HG03135 (cell line): ENCODE measurements around the gene PCK2.

Experiments used
- ATAC-seq: cut with Tn5 transposase; IDR thresholded peaks from one replicate; pipeline ENCODE4 v1.9.1; 2021; ENCODE audit warnings: mild to moderate bottlenecking, moderate library complexity; ENCODE audit not compliant: unreplicated experiment

Gene PCK2

DNA sequence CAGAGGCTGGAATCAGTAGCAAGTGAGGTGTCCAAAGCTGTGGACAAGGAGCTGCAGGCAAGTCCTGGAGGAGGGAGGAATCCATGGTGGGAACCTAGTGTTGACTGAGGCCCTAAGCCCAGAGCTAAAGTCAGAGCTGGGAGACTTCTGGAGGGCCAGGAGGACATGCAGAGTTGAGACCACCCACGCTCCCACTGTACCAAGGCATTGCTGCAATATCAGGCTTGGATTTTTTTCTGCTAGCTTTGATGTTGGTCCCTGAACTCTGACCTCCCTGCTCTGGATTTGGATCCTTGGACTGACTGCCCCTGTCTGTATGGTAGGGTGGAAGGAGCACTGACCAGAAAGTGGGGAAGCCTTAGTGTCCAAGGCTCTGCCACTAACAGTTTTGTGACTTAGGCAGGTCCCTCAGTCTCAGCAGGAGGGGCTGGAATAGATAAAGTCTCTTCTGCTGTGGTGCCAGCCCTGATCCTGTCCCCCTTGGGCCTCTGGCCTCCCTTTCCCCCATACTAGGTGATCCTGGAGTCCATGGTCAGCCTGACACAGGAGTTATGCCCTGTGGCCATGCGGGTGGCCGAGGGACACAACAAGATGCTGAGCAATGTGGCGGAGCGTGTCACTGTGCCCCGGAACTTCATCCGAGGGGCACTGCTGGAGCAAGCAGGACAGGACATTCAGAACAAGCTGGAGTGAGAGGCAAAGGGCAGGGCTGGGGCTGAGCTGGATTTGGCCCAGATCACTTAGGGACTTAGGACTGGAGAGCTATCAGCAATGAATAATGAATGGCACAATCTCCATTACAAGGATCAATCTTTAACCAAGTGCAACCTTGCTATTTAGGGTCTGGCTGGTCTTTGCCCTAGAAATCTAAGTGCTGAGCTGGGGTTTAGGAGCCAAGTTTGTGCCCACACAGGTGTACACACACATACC lies 32.9 kb upstream of the PCK2 start:
- no peak for ATAC-seq

DNA sequence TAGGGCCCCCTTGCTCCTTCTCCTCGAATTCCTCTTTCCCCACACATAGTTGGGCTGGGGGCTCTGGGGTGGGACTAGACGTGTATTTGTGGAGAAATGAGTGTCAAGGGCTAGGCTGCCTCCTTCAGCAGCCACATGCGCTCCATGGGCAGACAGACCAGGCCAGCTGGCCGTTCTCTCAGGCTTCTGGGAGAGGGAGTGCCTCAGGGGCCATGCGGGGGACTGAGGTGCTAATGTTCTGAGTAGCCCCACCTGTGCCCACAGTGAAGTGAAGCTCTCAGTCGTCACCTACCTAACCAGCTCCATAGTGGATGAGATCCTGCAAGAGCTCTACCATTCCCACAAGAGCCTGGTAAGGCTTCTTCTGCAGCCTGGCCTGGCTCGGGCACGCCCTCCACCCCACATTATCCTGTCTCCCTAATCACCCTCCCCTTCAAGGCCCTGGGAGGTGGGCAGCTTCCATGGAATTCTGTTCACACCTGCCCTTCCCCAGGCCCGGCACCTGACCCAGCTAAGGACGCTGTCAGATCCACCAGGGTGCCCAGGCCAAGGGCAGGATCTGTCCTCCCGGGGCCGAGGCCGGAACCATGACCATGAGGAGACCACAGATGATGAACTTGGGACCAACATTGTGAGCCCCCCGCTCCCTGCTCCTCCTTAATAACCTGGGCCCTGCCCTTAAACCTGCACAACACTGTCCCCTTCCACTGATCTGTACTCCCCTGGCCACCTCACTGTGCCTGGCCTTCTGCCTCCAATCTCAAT lies 31.7 kb upstream of the PCK2 start:
- no peak for ATAC-seq

GRCh38 chr14:24063263-24063836 lies 30.8 kb upstream of the PCK2 start:
- ATAC-seq = no peak

GRCh38 chr14:24064091-24064795 lies 29.9 kb upstream of the PCK2 start:
- ATAC-seq = no peak

GRCh38 chr14:24064856-24065255 lies 29.3 kb upstream of the PCK2 start:
- no peak for ATAC-seq

DNA sequence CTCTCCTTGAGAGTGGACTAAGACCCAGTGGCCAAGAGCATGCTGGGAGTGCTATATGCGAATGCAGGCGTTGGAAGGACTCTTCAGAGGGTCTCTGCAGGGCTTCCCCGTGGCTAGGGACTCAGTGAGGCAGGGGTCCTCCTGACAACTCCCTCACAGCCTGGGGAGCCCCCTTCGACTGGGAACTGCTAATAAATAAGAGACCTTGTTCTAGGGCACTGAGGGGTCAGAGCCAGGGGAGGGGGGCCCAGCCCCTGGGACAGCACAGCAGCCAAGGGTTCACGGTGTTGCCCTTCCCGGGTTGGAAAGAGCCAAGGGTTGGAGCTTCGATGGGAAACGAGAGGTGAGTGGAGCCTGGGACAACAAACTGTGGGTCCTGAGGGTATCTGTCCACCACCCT lies 28.7 kb upstream of the PCK2 start:
- ATAC-seq = no peak

GRCh38 chr14:24066496-24067132 lies 27.5 kb upstream of the PCK2 start:
- no peak for ATAC-seq

- ATAC-seq = no peak
Measured at GRCh38 chr14:24067133-24068082, 26.7 kb upstream of the PCK2 start.

- no peak for ATAC-seq
Measured at GRCh38 chr14:24068711-24069410, 25.2 kb upstream of the PCK2 start.

GRCh38 chr14:24069411-24069735 lies 24.7 kb upstream of the PCK2 start:
- ATAC-seq = no peak

GRCh38 chr14:24070285-24071143 lies 23.6 kb upstream of the PCK2 start:
- ATAC-seq = no peak

DNA sequence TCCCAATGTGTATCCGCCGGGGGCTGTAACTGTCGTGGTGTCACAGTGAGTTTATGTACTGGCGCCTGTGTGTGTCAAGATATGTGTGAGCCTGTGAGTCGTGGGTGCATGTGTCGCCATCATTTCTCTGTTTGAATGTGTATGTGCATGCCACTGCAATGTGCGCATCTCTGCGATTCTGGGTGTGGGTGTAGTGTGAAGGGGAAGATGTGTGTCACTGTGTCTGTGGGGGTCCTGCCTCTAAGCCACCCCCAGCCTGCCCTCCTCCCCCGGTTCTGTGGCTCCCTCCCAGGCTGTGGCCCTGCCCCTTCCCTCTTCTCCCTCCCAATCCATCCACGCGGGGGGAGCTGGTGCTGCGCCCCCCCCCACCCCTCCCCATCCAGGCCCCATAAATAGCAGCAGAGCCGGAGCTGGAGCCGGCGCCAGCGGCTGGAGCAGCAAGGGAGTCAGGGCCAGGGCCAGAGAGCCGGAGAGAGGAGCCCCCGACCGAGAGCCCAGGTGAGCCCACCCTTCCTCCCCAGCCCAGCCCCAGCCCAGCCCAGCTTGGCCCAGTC lies 22.9 kb upstream of the PCK2 start, which contains the start of gene CPNE6:
TSS of gene CPNE6 (plus strand) at position 419 of the 554 bp plus-strand sequence. CDS start 1,375 bp downstream, outside the sequence.
- no peak for ATAC-seq

DNA sequence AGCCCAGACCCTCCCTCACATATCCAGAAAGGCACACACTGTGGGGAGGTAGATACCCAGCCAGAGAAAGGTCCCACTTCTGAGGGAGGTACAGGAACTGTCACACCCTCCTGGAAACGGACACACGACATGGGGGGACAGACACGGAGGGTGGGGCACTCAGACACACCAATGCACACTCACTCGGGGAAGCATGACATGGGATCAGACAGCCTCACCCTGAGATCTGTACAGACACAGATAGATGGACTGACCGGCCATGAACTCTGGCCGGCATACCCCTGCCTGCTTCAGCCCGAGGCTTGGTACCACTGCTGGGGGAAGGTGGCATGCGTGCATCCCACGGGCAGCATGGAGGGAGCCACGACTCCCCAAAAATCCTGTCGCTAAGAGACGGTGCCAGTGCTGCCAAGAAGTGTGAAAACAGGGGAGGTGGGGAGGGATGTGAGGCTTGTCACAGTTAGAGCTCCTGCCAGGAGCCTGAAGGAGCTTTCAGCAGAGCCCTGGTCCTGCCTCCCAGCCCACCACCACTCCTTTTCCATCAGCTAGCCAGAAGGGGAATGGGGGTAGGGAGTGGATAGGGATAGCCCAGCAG lies 22.2 kb upstream of the PCK2 start:
- no peak for ATAC-seq

- no peak for ATAC-seq
Measured at GRCh38 chr14:24072436-24072835, 21.7 kb upstream of the PCK2 start.

DNA sequence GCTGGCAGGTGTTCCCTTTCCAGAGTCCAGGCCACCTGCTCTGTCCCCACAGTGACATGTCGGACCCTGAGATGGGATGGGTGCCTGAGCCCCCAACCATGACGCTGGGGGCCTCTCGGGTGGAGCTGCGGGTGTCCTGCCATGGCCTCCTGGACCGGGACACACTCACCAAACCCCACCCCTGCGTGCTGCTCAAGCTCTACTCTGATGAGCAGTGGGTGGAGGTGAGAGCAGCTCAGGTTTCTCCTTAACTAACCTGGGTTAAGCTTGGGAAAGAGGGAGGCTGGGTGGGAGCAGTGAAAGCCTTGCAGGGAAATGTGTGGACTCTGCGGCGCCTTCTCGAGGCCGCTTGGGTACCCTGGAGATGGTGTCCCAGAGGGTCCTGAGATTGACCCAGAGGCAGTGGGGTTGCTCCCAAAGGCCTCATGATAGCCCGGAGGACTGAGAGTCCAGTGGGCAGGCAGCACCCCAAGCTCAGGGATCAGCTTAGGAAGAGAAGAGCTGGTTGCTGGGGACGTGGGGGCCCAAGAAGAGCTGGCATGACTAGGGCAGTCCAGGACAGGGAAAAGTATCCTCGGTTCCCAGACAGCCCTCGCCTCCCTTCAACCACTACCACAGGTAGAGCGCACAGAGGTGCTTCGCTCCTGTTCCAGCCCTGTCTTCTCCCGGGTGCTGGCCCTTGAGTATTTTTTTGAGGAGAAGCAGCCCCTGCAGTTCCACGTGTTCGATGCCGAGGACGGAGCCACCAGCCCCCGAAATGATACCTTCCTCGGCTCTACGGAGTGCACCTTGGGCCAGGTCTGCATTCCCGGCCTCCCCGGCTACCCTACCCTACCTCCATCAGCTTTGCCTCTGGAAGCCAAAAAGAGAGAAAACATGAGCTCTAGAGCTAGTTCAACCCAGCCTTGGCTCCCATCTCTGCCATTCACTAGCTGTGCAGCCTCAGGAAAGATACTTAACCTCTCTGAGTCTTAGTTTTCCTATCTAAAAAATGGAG lies 20.9 kb upstream of the PCK2 start:
- ATAC-seq = no peak
